Spleen (tissue), 11 donors: ENCODE measurements around the gene KRT7. TPM values are rescaled to one million over a fixed set of nuclear protein-coding genes. Genes with fewer than 3 reads are reported as not detected.

Source experiments
- DNase-seq: peaks from one replicate; pipeline ENCODE4 v3.0.0-alpha.2; 2020
- H3K27ac ChIP-seq, 8 donors: fragments of 200-600 bp; sonication (generic) in 7 of 8; 1 replicate in 4 of 8; 2 replicates in 4 of 8; pipeline versions ENCODE4 v1.5.0 to v1.8.0; 2016 to 2021; ENCODE audit warnings: inconsistent platforms in 4 of 8, mild to moderate bottlenecking in 4 of 8, moderate library complexity in 1 of 8
- H3K27me3 ChIP-seq, 7 donors: fragments of 200-600 bp; sonication (generic) in 6 of 7; replicated peaks in 1 of 7; 1 replicate in 4 of 7; 2 replicates in 3 of 7; pipeline versions ENCODE4 v1.5.0 to v1.8.0; 2016 to 2021; ENCODE audit warnings: inconsistent platforms in 3 of 7, mild to moderate bottlenecking in 1 of 7
- H3K36me3 ChIP-seq, 6 donors: fragments of 200-600 bp; sonication (generic) in 5 of 6; 1 replicate in 4 of 6; 2 replicates in 2 of 6; pipeline versions ENCODE4 v1.5.0 to v1.8.0; 2016 to 2021; ENCODE audit warnings: inconsistent platforms in 2 of 6
- H3K4me1 ChIP-seq, 6 donors: fragments of 200-600 bp; sonication (generic) in 5 of 6; 1 replicate in 3 of 6; 2 replicates in 3 of 6; pipeline versions ENCODE4 v1.5.0 to v1.8.0; 2016 to 2021; ENCODE audit warnings: inconsistent platforms in 3 of 6
- H3K4me3 ChIP-seq, 8 donors: fragments of 200-600 bp; sonication (generic) in 7 of 8; 1 replicate in 4 of 8; 2 replicates in 4 of 8; pipeline versions ENCODE4 v1.5.0 to v1.8.0; 2016 to 2021; ENCODE audit warnings: inconsistent platforms in 4 of 8, mild to moderate bottlenecking in 4 of 8, moderate library complexity in 2 of 8
- H3K9me3 ChIP-seq, 8 donors: fragments of 200-600 bp; sonication (generic) in 7 of 8; 1 replicate in 4 of 8; 2 replicates in 4 of 8; pipeline versions ENCODE4 v1.5.0 to v1.8.0; 2016 to 2021; ENCODE audit warnings: inconsistent platforms in 4 of 8
- CTCF ChIP-seq, 11 experiments: fragments of 200-600 bp in 7 of 11; fragments of 450-650 bp in 4 of 11; sonication (generic) in 4 of 11; IDR thresholded peaks in 8 of 11; conservative IDR thresholded peaks in 3 of 11; 1 replicate in 7 of 11; 2 replicates in 4 of 11; pipeline versions ENCODE4 v1.4.0 to v1.8.0; 2016 to 2021; ENCODE audit warnings: antibody characterized with exemption in 11 of 11, inconsistent platforms in 4 of 11, mild to moderate bottlenecking in 1 of 11
- POLR2A ChIP-seq, 3 donors: fragments of 450-650 bp; IDR thresholded peaks; one replicate each; pipeline ENCODE4 v1.5.1; 2017; ENCODE audit warnings: antibody characterized with exemption in 3 of 3, mild to moderate bottlenecking in 1 of 3
- POLR2AphosphoS5 ChIP-seq, 3 donors: sonication (generic); formaldehyde crosslinking; IDR thresholded peaks; one replicate each; pipeline ENCODE4 v1.5.1; 2017; ENCODE audit warnings: antibody characterized with exemption in 3 of 3
- WGBS, 5 donors: extraction: QIAGEN DNeasy Blood & Tissue Kit in 3 of 5; methylation state at CpG; one replicate each; pipeline versions ENCODE4 v1.1.5 to v1.1.7; 2013 to 2018; 5-methylcytosine and 5-hydroxymethylcytosine counted together
- intact Hi-C: fragments of 100-400 bp; cut with DNase I; formaldehyde crosslinking; loops from one replicate; pipeline ENCODE4 v1.15.0; 2023; ENCODE audit warnings: low total_unique reads
- polyA plus RNA-seq, 3 donors: library from polyadenylated mRNA; stranded (reverse); fragments of 200-250 nt; gene quantifications; one replicate each; pipeline ENCODE4 v1.2.1, GENCODE V29; 2013
- total RNA-seq, 7 donors: library from RNA; depleted of rRNA in 3 of 7; stranded (reverse); fragments of >200 nt in 3 of 7; fragmentation: NEBNext Ultra II Directional in 4 of 7; extraction: Animal tissue kit (Norgen Biotek cat#: 25700) in 4 of 7; gene quantifications; one replicate each; pipeline versions ENCODE4 v1.1.0 to v1.2.1, GENCODE V29; 2016 to 2021
- donor health status: healthy with polysubstance abuse.
- donor health status: DM: no; HTN: no; CAD: no; lungs with moderate emphysema.
- donor health status: DM: no; HTN: no; CAD: no.
- donor health status: Bipolar disorder and iron deficiency.
- donor health status: healthy.
- donor health status: DM: no; HTN: no; CAD: no.
- donor health status: DM: yes; HTN: yes; CAD: no.

The KRT7 gene
- total and polyA plus RNA-seq, 10 donors, result 0.73 to 1.9 (median 1.2) TPM; not detected in 3

GRCh38 chr12:52262286-52262685 lies 29.2 kb downstream of the KRT7 start:
- peak; percentile 39 for DNase-seq
- peaks cover 0 to 64% (median 16%) of the 10 kb centered on the region in 7 donors for H3K27me3 ChIP-seq
- H3K27ac ChIP-seq, result no peak overlapping the region
- WGBS, 5 donors, result 82 to 90% (median 86%) methylated on average over 2 to 3 of the region's 3 CpGs
- no peaks in the 10 kb centered on the region for H3K36me3 ChIP-seq
- intact Hi-C loops, result no loop called here
- H3K4me3 ChIP-seq, result no peak overlapping the region
- no peaks in the 10 kb centered on the region for H3K9me3 ChIP-seq
- H3K4me1 ChIP-seq, result peaks cover 0 to 28% (median 16%) of the 10 kb centered on the region in 6 donors
- TF ChIP-seq POLR2A (IDR thresholded peaks at IDR 0.05), result no peak
- no peak for TF ChIP-seq POLR2AphosphoS5 (IDR thresholded peaks at IDR 0.05)
- no peak for TF ChIP-seq CTCF (IDR thresholded peaks at IDR 0.05 in 8 of 11, conservative IDR thresholded peaks at IDR 0.05 in 3 of 11)

DNA sequence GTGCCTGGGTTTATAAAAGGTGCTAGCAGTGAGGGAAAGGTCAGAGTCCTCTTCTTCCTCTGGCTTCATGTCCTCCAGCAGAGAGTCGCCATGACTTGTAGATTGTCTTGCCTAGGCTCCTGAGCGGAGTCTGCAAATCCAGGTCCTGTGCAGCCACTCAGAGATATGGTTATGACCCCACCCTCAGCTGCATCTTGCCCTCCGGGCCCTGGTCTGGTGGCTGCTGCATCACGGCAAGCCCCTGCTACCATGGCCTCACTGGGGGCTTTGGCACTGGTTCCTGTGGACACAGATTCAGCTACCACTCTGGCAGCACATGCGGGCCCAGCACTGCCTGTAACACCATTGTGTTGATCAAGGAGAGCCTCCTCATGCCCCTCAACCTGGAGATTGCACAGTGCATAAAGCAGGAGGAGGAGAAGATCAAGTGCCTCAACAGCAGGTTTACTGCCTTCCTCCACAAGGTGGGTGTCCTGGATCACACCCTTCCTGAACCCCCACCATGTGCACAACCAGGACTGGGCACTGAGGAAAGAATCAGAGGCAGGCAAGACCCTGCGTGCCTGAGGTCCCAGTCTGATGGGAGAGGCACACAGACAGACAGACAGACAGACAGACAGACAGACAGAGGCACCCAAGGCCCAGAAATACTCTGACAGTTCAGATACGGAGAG lies 30.9 kb downstream of the KRT7 start:
- H3K27ac ChIP-seq, result no peak overlapping the region
- intact Hi-C loops, result no loop called here

GRCh38 chr12:52264435-52264825 lies 31.4 kb downstream of the KRT7 start:
- Histone ChIP-seq H3K36me3 (no peaks in the 10 kb centered on the region), H3K27ac (peak overlapping the region in 1 of 8 donors; percentile 16), H3K27me3 (peaks cover 0 to 43% (median 0%) of the 10 kb centered on the region in 7 donors), H3K4me3 (no peak overlapping the region), H3K4me1 (peaks cover 0 to 13% (median 5%) of the 10 kb centered on the region in 6 donors), H3K9me3 (no peaks in the 10 kb centered on the region)
- no peak for TF ChIP-seq CTCF (IDR thresholded peaks at IDR 0.05 in 8 of 11, conservative IDR thresholded peaks at IDR 0.05 in 3 of 11)
- TF ChIP-seq POLR2AphosphoS5 (IDR thresholded peaks at IDR 0.05), result no peak
- TF ChIP-seq POLR2A (IDR thresholded peaks at IDR 0.05), result no peak
- no peak for DNase-seq
- WGBS, 5 donors, result 69 to 85% (median 76%) methylated on average over 2 of the region's 2 CpGs
- intact Hi-C loops, result no loop called here

More for the DNA sequence above, 30.9 kb downstream of the KRT7 start:
- H3K9me3 ChIP-seq, result no peaks in the 10 kb centered on the region
- TF ChIP-seq POLR2A (IDR thresholded peaks at IDR 0.05) (no peak), POLR2AphosphoS5 (IDR thresholded peaks at IDR 0.05) (no peak), CTCF (IDR thresholded peaks at IDR 0.05 in 8 of 11, conservative IDR thresholded peaks at IDR 0.05 in 3 of 11) (no peak)
- H3K4me1 ChIP-seq, result peaks cover 0 to 18% (median 8%) of the 10 kb centered on the region in 6 donors
- H3K36me3 ChIP-seq, result no peaks in the 10 kb centered on the region
- DNase-seq, result peak; percentile 59
- H3K4me3 ChIP-seq, result no peak overlapping the region
- 80 to 92% (median 88%) methylated on average over 7 of the region's 7 CpGs for WGBS, 5 donors
- peaks cover 0 to 48% (median under 1%) of the 10 kb centered on the region in 7 donors for H3K27me3 ChIP-seq

DNA sequence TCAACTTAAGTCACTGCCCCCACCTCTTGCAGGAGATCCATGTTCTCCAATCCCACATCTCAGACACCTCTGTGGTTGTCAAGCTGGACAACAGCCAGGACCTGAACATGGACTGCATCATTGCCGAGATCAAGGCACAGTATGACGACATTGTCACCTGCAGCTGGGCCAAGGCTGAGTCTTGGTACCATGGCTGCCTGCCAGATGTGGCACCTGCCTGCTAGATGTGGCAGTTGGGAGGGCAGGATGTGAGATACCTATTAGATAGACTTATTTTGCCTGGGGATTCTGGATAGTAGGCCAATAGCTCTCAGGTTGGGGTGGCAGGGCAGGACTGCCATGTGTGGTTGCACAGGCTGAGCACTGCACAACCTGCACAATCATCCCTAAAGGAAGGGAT lies 33.5 kb downstream of the KRT7 start:
- intact Hi-C loops, result no loop called here
- Histone ChIP-seq H3K27ac (no peak overlapping the region), H3K9me3 (no peaks in the 10 kb centered on the region), H3K36me3 (no peaks in the 10 kb centered on the region), H3K27me3 (peaks cover 0 to 39% (median 0%) of the 10 kb centered on the region in 7 donors), H3K4me3 (no peak overlapping the region), H3K4me1 (peaks cover 0 to 5% (median 0%) of the 10 kb centered on the region in 6 donors)
- WGBS, 5 donors, result 85 to 93% (median 89%) methylated on average over 2 of the region's 2 CpGs
- no peak for DNase-seq
- TF ChIP-seq POLR2AphosphoS5 (IDR thresholded peaks at IDR 0.05) (no peak), POLR2A (IDR thresholded peaks at IDR 0.05) (no peak), CTCF (IDR thresholded peaks at IDR 0.05 in 8 of 11, conservative IDR thresholded peaks at IDR 0.05 in 3 of 11) (no peak)
